Measurements from ENCODE around the gene UBE2D2.

UBE2D2 gene

DNA sequence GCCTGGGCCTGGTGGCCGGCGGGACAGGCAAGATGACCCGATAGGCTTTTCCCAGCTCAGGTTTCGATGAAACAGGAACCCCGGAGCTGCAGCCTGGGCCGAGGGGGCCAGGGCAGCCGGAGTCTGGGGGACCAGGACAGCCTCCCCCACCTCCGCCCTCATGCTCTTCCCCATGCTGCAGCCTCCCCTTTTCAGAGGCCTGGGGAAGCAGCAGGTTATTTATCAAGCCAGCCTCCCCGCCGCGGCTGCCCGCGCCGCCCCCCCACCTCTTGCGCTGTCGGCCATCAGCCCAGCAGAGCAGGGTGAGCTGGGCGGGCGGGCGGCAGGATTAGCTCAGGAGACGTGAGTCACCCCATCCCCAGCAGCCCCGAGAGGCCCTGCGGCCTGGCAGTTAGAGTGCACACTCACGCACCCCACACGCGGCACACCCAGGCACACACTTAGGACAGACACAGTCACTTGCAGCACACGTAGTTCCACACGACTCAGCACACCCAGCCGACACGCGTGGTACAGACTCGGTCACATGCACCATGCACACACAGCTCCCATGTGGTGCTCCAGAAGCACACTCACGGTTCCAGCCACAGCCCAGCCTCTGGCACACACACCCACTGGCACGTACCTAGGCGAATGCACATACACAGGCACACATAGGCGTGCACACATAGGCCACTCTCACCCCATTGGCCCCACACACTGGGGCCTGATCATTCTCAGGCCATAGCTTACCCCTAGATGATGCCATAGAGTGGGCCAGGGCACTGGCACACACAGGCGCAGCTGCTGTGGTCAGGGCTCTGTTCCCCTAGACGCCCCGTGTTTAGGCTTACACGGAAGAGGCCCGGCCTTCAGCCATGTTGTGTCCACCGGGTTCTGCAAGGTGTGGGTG lies 100.0 kb downstream of the UBE2D2 start:
- Histone ChIP-seq H3K9me3 (ENCODE audit: insufficient read depth, low read length) (no peaks in the 10 kb centered on the region), H3K36me3 (ENCODE audit: insufficient read depth, insufficient read length, low read length) (peaks cover 48% of the 10 kb centered on the region), H3K4me1 (ENCODE audit: insufficient read depth, insufficient read length) (peaks cover 36% of the 10 kb centered on the region), H3K9ac (ENCODE audit: insufficient read length, low read depth) (no peak overlapping the region), H3K4me3 (ENCODE audit: insufficient read length, low read depth) (no peak overlapping the region), H3K27me3 (ENCODE audit: insufficient read depth, insufficient read length) (no peaks in the 10 kb centered on the region)
- no peak for DNase-seq (ENCODE audit: low read depth, low spot score)
- TF ChIP-seq YY1 (IDR thresholded peaks at IDR 0.05; ENCODE audit: insufficient read depth, insufficient read length): no peak
- TF ChIP-seq ZNF274 (IDR thresholded peaks at IDR 0.05; ENCODE audit: low read depth, low read length): no peak
- TF ChIP-seq SUZ12 (IDR thresholded peaks at IDR 0.05; ENCODE audit: extremely low read depth, insufficient read depth, insufficient read length): no peak

DNA sequence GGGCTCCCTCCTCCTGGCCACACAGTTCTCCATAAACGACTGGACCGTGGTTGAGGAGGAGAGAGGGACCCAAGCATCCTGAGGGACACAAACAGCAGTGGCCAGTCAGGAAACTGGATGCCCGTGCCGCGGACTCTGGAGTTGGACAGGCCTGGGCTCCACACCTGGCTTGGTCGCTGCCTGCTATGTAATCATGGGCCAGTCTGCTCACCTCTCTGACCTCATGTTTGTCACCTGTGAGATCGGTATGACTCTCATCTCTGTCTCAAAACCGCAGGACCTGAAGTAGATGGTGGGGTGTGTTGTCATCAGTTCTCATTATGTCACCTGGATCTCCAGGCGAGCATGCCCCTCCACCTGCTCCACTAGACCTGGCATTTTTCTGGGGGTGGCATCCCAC lies 101.5 kb downstream of the UBE2D2 start:
- H3K27me3 ChIP-seq (ENCODE audit: insufficient read depth, insufficient read length): no peaks in the 10 kb centered on the region
- peaks cover 49% of the 10 kb centered on the region for H3K36me3 ChIP-seq (ENCODE audit: insufficient read depth, insufficient read length, low read length)
- no peak overlapping the region for H3K9ac ChIP-seq (ENCODE audit: insufficient read length, low read depth)
- H3K4me1 ChIP-seq (ENCODE audit: insufficient read depth, insufficient read length): peaks cover 42% of the 10 kb centered on the region
- TF ChIP-seq SUZ12 (IDR thresholded peaks at IDR 0.05; ENCODE audit: extremely low read depth, insufficient read depth, insufficient read length) (no peak), YY1 (IDR thresholded peaks at IDR 0.05; ENCODE audit: insufficient read depth, insufficient read length) (no peak), ZNF274 (IDR thresholded peaks at IDR 0.05; ENCODE audit: low read depth, low read length) (no peak)
- no peak overlapping the region for H3K4me3 ChIP-seq (ENCODE audit: insufficient read length, low read depth)
- DNase-seq (ENCODE audit: low read depth, low spot score): no peak
- no peaks in the 10 kb centered on the region for H3K9me3 ChIP-seq (ENCODE audit: insufficient read depth, low read length)

DNA sequence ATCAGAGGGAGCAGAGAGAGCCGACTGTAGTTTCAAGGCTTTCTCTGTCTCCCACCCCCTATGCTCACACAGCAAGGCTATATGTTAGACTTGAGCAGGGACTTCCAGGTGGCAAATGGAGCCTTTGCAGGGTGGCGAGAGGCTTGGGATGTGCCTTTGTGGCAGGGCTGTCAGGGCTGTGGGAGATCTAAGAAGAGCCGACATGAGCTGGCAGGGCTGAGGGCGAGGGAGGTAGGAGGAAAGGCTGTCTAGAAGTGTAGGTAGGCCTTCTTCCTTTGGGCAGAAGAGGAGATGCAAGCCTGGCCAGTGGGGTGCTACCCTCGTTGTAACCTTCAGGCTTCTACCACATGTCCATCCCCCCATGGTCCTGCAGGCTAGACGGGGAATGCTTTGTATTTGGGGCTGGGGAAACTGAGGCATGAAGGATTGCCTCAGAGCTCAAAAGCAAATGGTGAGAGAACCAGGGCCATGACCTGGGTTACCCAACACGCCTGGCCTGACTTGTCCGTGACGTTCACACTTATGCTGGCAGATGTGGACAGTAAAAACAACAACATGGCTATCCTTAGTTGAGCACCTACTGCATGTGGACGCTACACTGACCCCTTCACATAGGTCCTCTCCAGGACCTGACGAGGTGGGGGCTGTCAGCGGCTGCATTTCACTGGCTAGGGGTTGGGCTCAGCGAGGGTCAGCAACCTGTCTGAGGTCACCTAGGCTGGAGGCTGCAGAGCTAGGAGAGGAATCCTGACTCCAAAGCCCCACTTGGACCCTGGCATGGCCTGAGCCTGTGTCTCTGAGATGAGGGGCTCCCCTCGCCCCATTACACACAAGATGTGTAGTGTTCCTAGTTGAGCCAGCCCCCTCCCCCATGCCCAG lies 102.3 kb downstream of the UBE2D2 start:
- Histone ChIP-seq H3K36me3 (ENCODE audit: insufficient read depth, insufficient read length, low read length) (peaks cover 49% of the 10 kb centered on the region), H3K4me3 (ENCODE audit: insufficient read length, low read depth) (no peak overlapping the region), H3K27me3 (ENCODE audit: insufficient read depth, insufficient read length) (no peaks in the 10 kb centered on the region), H3K9ac (ENCODE audit: insufficient read length, low read depth) (no peak overlapping the region), H3K4me1 (ENCODE audit: insufficient read depth, insufficient read length) (peaks cover 39% of the 10 kb centered on the region), H3K9me3 (ENCODE audit: insufficient read depth, low read length) (no peaks in the 10 kb centered on the region)
- TF ChIP-seq YY1 (IDR thresholded peaks at IDR 0.05; ENCODE audit: insufficient read depth, insufficient read length): no peak
- no peak for TF ChIP-seq ZNF274 (IDR thresholded peaks at IDR 0.05; ENCODE audit: low read depth, low read length)
- no peak for TF ChIP-seq SUZ12 (IDR thresholded peaks at IDR 0.05; ENCODE audit: extremely low read depth, insufficient read depth, insufficient read length)
- no peak for DNase-seq (ENCODE audit: low read depth, low spot score)

DNA sequence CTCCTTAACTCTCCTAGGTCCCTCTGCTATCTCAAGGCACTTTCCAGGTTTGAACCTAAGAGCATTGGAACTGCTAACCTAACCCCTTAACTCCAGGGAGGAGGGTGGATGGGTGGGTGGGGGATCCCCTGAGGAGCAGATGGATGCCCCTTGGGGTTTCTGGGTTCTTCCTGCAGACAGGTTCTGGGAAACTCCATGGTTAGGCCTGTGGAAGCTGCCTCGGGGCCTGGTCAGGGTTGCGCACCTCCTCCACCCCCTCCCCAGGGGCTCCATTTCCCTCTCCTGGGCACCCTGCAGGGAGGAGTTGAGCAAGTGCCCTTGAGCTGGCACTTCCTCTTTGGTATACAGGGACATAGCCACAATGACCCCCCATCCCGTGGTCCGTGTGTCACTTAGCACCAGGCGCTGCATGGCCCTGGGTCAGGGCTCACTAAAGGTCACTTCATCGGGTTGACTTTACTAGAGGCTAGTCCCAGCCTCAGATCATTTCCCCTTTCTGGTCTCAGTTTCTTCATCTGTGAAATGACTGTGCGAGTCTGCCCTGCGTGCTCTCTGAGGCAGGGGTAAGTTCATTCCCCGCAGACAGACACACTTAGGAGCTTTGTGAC lies 103.1 kb downstream of the UBE2D2 start:
- Histone ChIP-seq H3K27me3 (ENCODE audit: insufficient read depth, insufficient read length) (no peaks in the 10 kb centered on the region), H3K36me3 (ENCODE audit: insufficient read depth, insufficient read length, low read length) (peaks cover 54% of the 10 kb centered on the region), H3K4me1 (ENCODE audit: insufficient read depth, insufficient read length) (peaks cover 37% of the 10 kb centered on the region), H3K9ac (ENCODE audit: insufficient read length, low read depth) (no peak overlapping the region), H3K4me3 (ENCODE audit: insufficient read length, low read depth) (no peak overlapping the region), H3K9me3 (ENCODE audit: insufficient read depth, low read length) (no peaks in the 10 kb centered on the region)
- TF ChIP-seq SUZ12 (IDR thresholded peaks at IDR 0.05; ENCODE audit: extremely low read depth, insufficient read depth, insufficient read length) (no peak), YY1 (IDR thresholded peaks at IDR 0.05; ENCODE audit: insufficient read depth, insufficient read length) (no peak), ZNF274 (IDR thresholded peaks at IDR 0.05; ENCODE audit: low read depth, low read length) (no peak)
- no peak for DNase-seq (ENCODE audit: low read depth, low spot score)

DNA sequence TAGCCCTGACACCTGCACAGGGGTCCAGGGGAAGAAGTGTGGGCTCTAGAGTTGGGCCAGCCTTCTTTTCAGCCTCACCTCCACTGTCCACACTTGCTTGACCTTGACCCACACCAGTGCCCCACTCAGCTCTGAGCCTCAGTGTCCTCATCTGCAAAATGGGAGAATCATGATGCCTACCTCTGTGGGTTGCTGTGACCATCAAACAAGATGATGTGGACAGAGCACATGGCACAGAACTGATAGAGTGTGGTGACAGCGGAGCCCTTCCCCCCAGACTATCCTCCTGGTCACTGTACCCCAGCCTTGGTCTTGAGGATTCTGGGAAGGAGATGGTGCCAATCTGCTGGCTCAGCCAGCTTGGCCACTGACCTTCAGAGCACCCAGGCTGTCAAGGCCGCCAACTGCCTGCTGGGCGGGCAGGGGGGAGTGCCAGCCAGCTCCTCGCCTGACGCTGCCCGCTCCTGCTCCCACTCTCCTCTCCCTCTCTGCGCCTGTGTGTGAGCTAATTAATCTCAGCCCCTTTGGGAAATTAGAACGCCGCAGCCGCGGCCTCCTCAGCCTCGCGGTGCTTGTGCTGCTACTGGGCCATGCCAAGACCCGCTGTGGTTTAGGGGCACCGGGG lies 103.7 kb downstream of the UBE2D2 start:
- H3K4me1 ChIP-seq (ENCODE audit: insufficient read depth, insufficient read length): peaks cover 33% of the 10 kb centered on the region
- DNase-seq (ENCODE audit: low read depth, low spot score): no peak
- H3K9ac ChIP-seq (ENCODE audit: insufficient read length, low read depth): no peak overlapping the region
- H3K27me3 ChIP-seq (ENCODE audit: insufficient read depth, insufficient read length): no peaks in the 10 kb centered on the region
- TF ChIP-seq SUZ12 (IDR thresholded peaks at IDR 0.05; ENCODE audit: extremely low read depth, insufficient read depth, insufficient read length) (no peak), YY1 (IDR thresholded peaks at IDR 0.05; ENCODE audit: insufficient read depth, insufficient read length) (no peak), ZNF274 (IDR thresholded peaks at IDR 0.05; ENCODE audit: low read depth, low read length) (no peak)
- no peak overlapping the region for H3K4me3 ChIP-seq (ENCODE audit: insufficient read length, low read depth)
- peaks cover 54% of the 10 kb centered on the region for H3K36me3 ChIP-seq (ENCODE audit: insufficient read depth, insufficient read length, low read length)
- H3K9me3 ChIP-seq (ENCODE audit: insufficient read depth, low read length): no peaks in the 10 kb centered on the region

DNA sequence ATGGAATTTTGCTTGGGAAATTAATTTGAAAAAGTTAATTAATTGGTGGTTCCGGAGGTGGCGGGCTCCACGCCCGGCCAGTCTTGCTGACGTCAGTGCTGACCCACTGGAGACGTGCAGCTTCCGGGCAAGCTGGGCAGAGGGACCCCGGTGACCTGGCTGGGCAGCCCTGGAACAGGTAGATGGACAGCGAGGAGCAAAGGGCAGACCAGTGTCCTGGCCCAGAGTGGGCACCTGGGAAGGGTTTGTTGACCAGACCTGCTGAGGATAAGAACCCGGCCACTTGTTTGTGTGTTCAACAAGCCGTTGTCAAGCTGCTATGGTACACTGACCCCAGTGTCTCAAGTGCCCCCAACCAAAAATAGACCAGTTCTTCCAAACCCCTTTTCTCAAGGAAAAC lies 104.5 kb downstream of the UBE2D2 start:
- Histone ChIP-seq H3K9me3 (ENCODE audit: insufficient read depth, low read length) (no peaks in the 10 kb centered on the region), H3K36me3 (ENCODE audit: insufficient read depth, insufficient read length, low read length) (peaks cover 58% of the 10 kb centered on the region), H3K4me1 (ENCODE audit: insufficient read depth, insufficient read length) (peaks cover 31% of the 10 kb centered on the region), H3K4me3 (ENCODE audit: insufficient read length, low read depth) (no peak overlapping the region), H3K9ac (ENCODE audit: insufficient read length, low read depth) (no peak overlapping the region), H3K27me3 (ENCODE audit: insufficient read depth, insufficient read length) (no peaks in the 10 kb centered on the region)
- no peak for DNase-seq (ENCODE audit: low read depth, low spot score)
- TF ChIP-seq YY1 (IDR thresholded peaks at IDR 0.05; ENCODE audit: insufficient read depth, insufficient read length): no peak
- TF ChIP-seq SUZ12 (IDR thresholded peaks at IDR 0.05; ENCODE audit: extremely low read depth, insufficient read depth, insufficient read length): no peak
- TF ChIP-seq ZNF274 (IDR thresholded peaks at IDR 0.05; ENCODE audit: low read depth, low read length): no peak
